Mesodermal cell (in vitro differentiated cells): Measurements from ENCODE around the gene L3MBTL4.
"Not testable (repeated sequence)": the region's sequence is repeated elsewhere in the genome, so short reads cannot be mapped to it uniquely, and the experiment has no call there.

Source experiments
- H3K27ac ChIP-seq: 2 replicates; pipeline ENCODE4 v1.7.0; 2013; ENCODE audit warnings: mild to moderate bottlenecking, low read depth, low read length, moderate library complexity; ENCODE audit not compliant: severe bottlenecking
- H3K36me3 ChIP-seq: 2 replicates; pipeline ENCODE4 v1.7.1; 2013; ENCODE audit warnings: mild to moderate bottlenecking, low read length, moderate library complexity; ENCODE audit not compliant: control insufficient read depth, insufficient read depth
- H3K4me1 ChIP-seq: one replicate; pipeline ENCODE4 v1.7.1; 2013; ENCODE audit warnings: mild to moderate bottlenecking, low read length; ENCODE audit not compliant: insufficient read depth, control insufficient read depth, poor library complexity, severe bottlenecking
- H3K4me3 ChIP-seq: 2 replicates; pipeline ENCODE4 v1.7.0; 2013; ENCODE audit warnings: low read length, control low read depth, mild to moderate bottlenecking; ENCODE audit not compliant: insufficient read depth, poor library complexity, severe bottlenecking; ENCODE audit errors: extremely low read depth
- H3K9me3 ChIP-seq: 2 replicates; pipeline ENCODE4 v1.7.1; 2013; ENCODE audit warnings: mild to moderate bottlenecking, low read length, moderate library complexity; ENCODE audit not compliant: control insufficient read depth
- WGBS, 2 experiments: methylation state at CpG; one replicate each; pipeline ENCODE4 v1.1.5; 2013; ENCODE audit warnings: missing lambda C conversion rate in 2 of 2; ENCODE audit not compliant: insufficient coverage in 2 of 2; 5-methylcytosine and 5-hydroxymethylcytosine counted together

Gene L3MBTL4

DNA sequence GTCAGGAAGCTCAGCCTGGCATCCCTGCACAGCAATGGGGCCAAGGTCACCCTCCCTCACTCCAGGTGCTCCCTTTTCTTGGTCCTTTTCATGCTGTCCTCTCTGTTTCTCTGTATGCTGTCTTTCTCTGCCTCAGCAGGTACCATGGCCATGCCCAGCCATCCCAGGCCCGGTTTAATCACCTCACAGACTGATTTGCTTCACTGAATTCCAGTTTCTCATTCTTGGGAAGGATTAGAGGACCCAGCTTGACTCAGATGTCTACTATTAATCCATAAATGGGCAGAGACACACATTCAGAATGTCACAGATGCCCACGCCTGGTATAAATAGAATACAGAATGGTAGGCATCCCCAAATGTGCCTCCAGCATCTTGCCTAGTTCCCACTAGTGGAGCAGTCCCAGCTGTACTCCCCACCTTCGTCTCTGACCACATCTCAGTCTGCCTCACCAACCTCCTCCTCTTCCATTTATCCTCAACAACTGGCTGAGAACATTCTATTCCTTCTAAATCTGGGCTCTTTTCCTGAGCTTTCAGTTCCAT, 14.2 kb upstream of the L3MBTL4 start:
- WGBS, 2 experiments: 93 to 96% methylated on average over 2 to 3 of the region's 3 CpGs
- Histone ChIP-seq H3K4me3 (no peak overlapping the region), H3K27ac (no peak overlapping the region), H3K36me3 (no peaks in the 10 kb centered on the region), H3K4me1 (no peaks in the 10 kb centered on the region), H3K9me3 (no peaks in the 10 kb centered on the region)

- Histone ChIP-seq H3K36me3 (no peaks in the 10 kb centered on the region), H3K4me3 (no peak overlapping the region), H3K9me3 (no peaks in the 10 kb centered on the region), H3K4me1 (no peaks in the 10 kb centered on the region), H3K27ac (no peak overlapping the region)
- WGBS, 2 experiments: 100% methylated on average over 1 of the region's 1 CpG
These were observed 12.6 kb upstream of the L3MBTL4 start for GRCh38 chr18:6427286-6427685.

DNA sequence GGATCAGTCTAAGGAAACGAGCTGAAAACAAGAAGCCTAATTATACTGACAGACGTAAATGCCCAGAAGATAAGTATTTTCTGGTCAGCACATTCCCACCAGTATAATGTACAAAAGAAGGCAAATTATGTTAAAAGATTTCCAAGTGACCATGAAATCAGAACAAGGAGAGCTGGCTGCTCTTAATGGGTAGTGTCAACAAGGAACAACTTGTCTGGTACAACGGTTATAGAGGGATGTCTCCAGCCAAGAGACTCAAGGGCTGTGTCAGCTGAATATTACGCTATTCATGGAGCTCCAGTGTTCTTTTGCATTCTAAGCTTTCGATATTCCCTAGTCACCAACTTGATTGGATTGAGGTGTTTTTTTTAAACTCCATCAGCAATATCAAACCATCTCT, 8.6 kb upstream of the L3MBTL4 start:
- H3K27ac ChIP-seq: no peak overlapping the region
- H3K4me3 ChIP-seq: no peak overlapping the region
- no peaks in the 10 kb centered on the region for H3K36me3 ChIP-seq
- H3K4me1 ChIP-seq: no peaks in the 10 kb centered on the region
- H3K9me3 ChIP-seq: no peaks in the 10 kb centered on the region
- WGBS, 2 experiments: 88 to 93% methylated on average over 2 to 4 of the region's 5 CpGs

DNA sequence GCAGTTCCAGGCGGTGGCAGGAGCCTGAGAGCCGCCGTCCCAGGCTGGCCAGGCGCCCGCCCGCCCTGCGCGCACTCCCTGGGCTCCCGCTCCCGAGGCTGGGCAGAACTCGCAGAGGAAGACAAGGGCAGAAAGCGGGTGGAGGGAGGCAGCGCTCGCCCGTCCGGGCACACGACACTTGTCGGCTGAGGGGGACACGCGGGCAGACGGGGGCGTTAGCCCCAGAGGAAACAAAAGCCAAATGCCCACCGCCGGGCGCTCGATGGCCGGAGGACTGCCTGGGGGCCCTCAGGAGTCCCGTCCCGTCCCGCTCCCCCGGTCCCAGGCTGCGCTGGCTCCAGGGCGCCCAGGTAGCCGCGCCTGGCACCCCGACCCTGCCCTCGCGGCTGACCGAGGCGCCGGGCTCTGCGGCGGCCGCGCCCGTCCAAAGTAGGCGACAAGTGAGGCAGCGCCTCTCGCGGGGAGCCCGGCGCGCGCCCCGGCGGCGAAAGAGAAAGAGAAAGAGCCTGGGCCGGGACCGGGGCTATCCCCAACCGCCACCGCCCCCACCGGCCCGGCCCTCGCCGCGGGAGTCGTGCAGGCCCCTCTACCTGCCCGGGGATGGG, 491 bp downstream of the L3MBTL4 start:
- 1 to 3% methylated on average over 42 to 56 of the region's 68 CpGs for WGBS, 2 experiments
- Histone ChIP-seq H3K4me3 (peak overlapping the region; percentile 44), H3K4me1 (no peaks in the 10 kb centered on the region), H3K36me3 (no peaks in the 10 kb centered on the region), H3K27ac (no peak overlapping the region), H3K9me3 (no peaks in the 10 kb centered on the region)

- 23 to 29% methylated on average over 21 to 23 of the region's 25 CpGs for WGBS, 2 experiments
- H3K4me1 ChIP-seq: no peaks in the 10 kb centered on the region
- H3K27ac ChIP-seq: no peak overlapping the region
- no peaks in the 10 kb centered on the region for H3K36me3 ChIP-seq
- H3K4me3 ChIP-seq: peak overlapping the region; percentile 44
- no peaks in the 10 kb centered on the region for H3K9me3 ChIP-seq
These were observed 1.1 kb downstream of the L3MBTL4 start for GRCh38 chr18:6413579-6414117.

- Histone ChIP-seq H3K36me3 (no peaks in the 10 kb centered on the region), H3K27ac (no peak overlapping the region), H3K9me3 (no peaks in the 10 kb centered on the region), H3K4me1 (no peaks in the 10 kb centered on the region), H3K4me3 (no peak overlapping the region)
- no CpG with 5 or more reads among the region's 3 CpGs for WGBS, 2 experiments
These were observed 1.7 kb downstream of the L3MBTL4 start for GRCh38 chr18:6412933-6413472.

- 89 to 94% methylated on average over 2 to 3 of the region's 5 CpGs for WGBS, 2 experiments
These were observed 3.3 kb downstream of the L3MBTL4 start for GRCh38 chr18:6411382-6411781.

GRCh38 chr18:6409933-6410332, 4.8 kb downstream of the L3MBTL4 start:
- no peaks in the 10 kb centered on the region for H3K9me3 ChIP-seq
- no peaks in the 10 kb centered on the region for H3K36me3 ChIP-seq
- peaks cover 5% of the 10 kb centered on the region for H3K4me1 ChIP-seq
- H3K27ac ChIP-seq: no peak overlapping the region
- no peak overlapping the region for H3K4me3 ChIP-seq
- 91 to 92% methylated on average over 5 to 6 of the region's 7 CpGs for WGBS, 2 experiments

More at GRCh38 chr18:6411382-6411781, 3.3 kb downstream of the L3MBTL4 start:
- Histone ChIP-seq H3K27ac (no peak overlapping the region), H3K4me1 (peaks cover 4% of the 10 kb centered on the region), H3K36me3 (no peaks in the 10 kb centered on the region), H3K4me3 (no peak overlapping the region), H3K9me3 (no peaks in the 10 kb centered on the region)

DNA sequence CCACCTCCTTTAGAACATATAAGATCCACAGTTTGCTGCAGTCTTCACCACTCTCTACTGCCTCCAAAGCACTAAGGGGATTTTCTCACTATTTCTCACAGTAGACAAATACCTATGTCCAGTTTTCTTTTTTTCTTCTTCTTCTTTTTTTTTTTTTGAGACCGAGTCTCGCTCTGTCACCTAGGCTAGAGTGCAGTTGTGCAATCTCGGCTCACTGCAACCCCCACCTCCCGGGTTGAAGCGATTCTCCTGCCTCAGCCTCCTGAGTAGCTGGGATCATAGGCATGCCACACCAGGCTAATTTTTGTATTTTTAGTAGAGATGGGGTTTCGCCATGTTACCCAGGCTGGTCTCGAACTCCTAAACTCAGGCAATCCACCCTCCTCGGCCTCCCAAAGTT, 6.2 kb downstream of the L3MBTL4 start:
- H3K27ac ChIP-seq, H3K36me3 ChIP-seq, H3K9me3 ChIP-seq, H3K4me1 ChIP-seq, H3K4me3 ChIP-seq: not testable (repeated sequence)
- 83 to 95% methylated on average over 5 of the region's 8 CpGs for WGBS, 2 experiments

- no peaks in the 10 kb centered on the region for H3K36me3 ChIP-seq
- 80 to 100% methylated on average over 2 to 4 of the region's 8 CpGs for WGBS, 2 experiments
These were observed 7.7 kb downstream of the L3MBTL4 start for GRCh38 chr18:6406910-6407470.

More at GRCh38 chr18:6406910-6407470, 7.7 kb downstream of the L3MBTL4 start:
- H3K4me1 ChIP-seq: peaks cover 5% of the 10 kb centered on the region
- no peak overlapping the region for H3K4me3 ChIP-seq
- H3K9me3 ChIP-seq: no peaks in the 10 kb centered on the region
- H3K27ac ChIP-seq: no peak overlapping the region
